ENCODE results near the gene AHCTF1.

DNA sequence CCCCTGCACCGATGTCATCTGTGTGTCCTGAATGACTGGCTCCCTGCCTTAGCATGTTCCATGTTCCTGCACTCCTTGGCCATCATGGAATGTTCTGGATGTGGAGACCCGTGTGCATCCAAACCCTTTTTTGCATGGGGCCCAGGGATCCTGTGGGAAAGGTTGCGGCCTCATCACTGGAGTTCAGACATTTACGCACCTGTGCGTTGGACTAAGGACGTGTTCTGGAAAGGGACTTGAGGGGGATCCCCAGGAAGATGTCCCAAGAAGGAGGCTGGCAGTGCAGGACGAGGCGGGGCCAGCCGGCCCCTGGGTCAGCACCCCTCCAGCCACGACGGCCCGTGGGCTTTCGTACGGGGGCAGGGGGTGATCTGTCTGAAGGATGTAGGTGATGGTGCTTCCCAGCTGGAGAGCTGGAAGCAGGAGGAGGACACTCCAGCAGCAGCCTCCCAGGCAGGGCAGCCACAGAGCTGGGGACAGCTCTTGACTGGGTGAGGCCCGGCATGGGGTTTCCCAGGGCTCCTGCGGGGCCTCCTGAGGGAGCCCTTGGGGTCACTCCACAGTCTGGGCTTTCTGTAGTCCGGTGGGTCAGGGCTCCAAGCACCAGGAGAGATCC is 140.3 kb downstream of the AHCTF1 start:
- TF ChIP-seq POLR2A (IDR thresholded peaks at IDR 0.05; ENCODE audit: low read length) = no peak
- TF ChIP-seq GATA1 (IDR thresholded peaks at IDR 0.05; ENCODE audit: low read depth, low read length) = no peak

Data from erythroblast (primary cell).